DOHH2 (cell line): ENCODE measurements around the gene PTGFRN.

ENCODE experiments used
- H3F3A ChIP-seq: fragments of 200-600 bp; sonication (generic), shearing (Covaris generic); 2 replicates; pipeline ENCODE4 v1.6.0; 2016; ENCODE audit warnings: antibody characterized with exemption, mild to moderate bottlenecking; ENCODE audit not compliant: control insufficient read depth, insufficient read depth
- H3K27ac ChIP-seq: fragments of 200-600 bp; sonication (generic); 2 replicates; pipeline ENCODE4 v1.5.1; 2014; ENCODE audit warnings: low read depth, mild to moderate bottlenecking, low read length, moderate library complexity
- H3K27me3 ChIP-seq: fragments of 200-600 bp; sonication (generic); 2 replicates; pipeline ENCODE4 v1.6.1; 2014; ENCODE audit warnings: mild to moderate bottlenecking, low read length, mixed read lengths; ENCODE audit not compliant: control insufficient read depth
- H3K36me3 ChIP-seq: fragments of 200-600 bp; sonication (generic); 2 replicates; pipeline ENCODE4 v1.6.1; 2014; ENCODE audit warnings: mild to moderate bottlenecking, low read length, moderate library complexity, mixed read lengths; ENCODE audit not compliant: control insufficient read depth
- H3K4me1 ChIP-seq: fragments of 200-600 bp; sonication (generic); 2 replicates; pipeline ENCODE4 v1.6.1; 2014; ENCODE audit warnings: mild to moderate bottlenecking, low read length, mixed read lengths; ENCODE audit not compliant: control insufficient read depth
- H3K4me2 ChIP-seq: fragments of 200-600 bp; sonication (generic); 2 replicates; pipeline ENCODE4 v1.6.0; 2014; ENCODE audit warnings: mild to moderate bottlenecking, low read length, moderate library complexity
- H3K4me3 ChIP-seq: fragments of 200-600 bp; sonication (generic); 2 replicates; pipeline ENCODE4 v1.5.1; 2014; ENCODE audit warnings: mild to moderate bottlenecking, low read length, mixed read lengths
- H3K79me2 ChIP-seq: fragments of 200-600 bp; sonication (generic); 2 replicates; pipeline ENCODE4 v1.6.1; 2014; ENCODE audit warnings: mild to moderate bottlenecking, low read length, mixed read lengths; ENCODE audit not compliant: control insufficient read depth
- H3K9me2 ChIP-seq: fragments of 200-600 bp; sonication (generic); replicated peaks from 2 replicates; pipeline ENCODE4 v1.6.1; 2014; ENCODE audit warnings: mild to moderate bottlenecking, low read length, mixed read lengths; ENCODE audit not compliant: control insufficient read depth
- H3K9me3 ChIP-seq: fragments of 200-600 bp; sonication (generic); 2 replicates; pipeline ENCODE4 v1.6.1; 2014; ENCODE audit warnings: antibody characterized with exemption, low read length, mixed read lengths; ENCODE audit not compliant: control insufficient read depth, insufficient read depth
- H4K20me1 ChIP-seq: fragments of 200-600 bp; sonication (generic); 2 replicates; pipeline ENCODE4 v1.6.0; 2014; ENCODE audit warnings: low read depth, mild to moderate bottlenecking, antibody characterized with exemption, low read length, moderate library complexity; ENCODE audit not compliant: control insufficient read depth, insufficient read depth
- CTCF ChIP-seq: fragments of 200-600 bp; sonication (generic); IDR thresholded peaks from one replicate; pipeline ENCODE4 v1.5.1; 2014; ENCODE audit warnings: antibody characterized with exemption, mild to moderate bottlenecking, low read depth, low read length; ENCODE audit not compliant: poor library complexity, severe bottlenecking
- EZH2phosphoT487 ChIP-seq: fragments of 200-600 bp; sonication (generic); IDR thresholded peaks from 2 replicates; pipeline ENCODE4 v1.6.1; 2017; ENCODE audit warnings: borderline replicate concordance, mild to moderate bottlenecking, antibody characterized with exemption, low read length, moderate library complexity, mixed read lengths

The PTGFRN gene

GRCh38 chr1:116999596-116999995 is 89.9 kb downstream of the PTGFRN start:
- Histone ChIP-seq H3K36me3 (no peaks in the 10 kb centered on the region), H3K4me3 (no peak overlapping the region), H3K9me2 (no peaks in the 10 kb centered on the region), H3K79me2 (no peaks in the 10 kb centered on the region), H3K27ac (no peak overlapping the region), H3K4me2 (no peak overlapping the region), H3K27me3 (no peaks in the 10 kb centered on the region), H3K9me3 (no peaks in the 10 kb centered on the region), H3F3A (no peaks in the 10 kb centered on the region), H3K4me1 (no peaks in the 10 kb centered on the region), H4K20me1 (no peaks in the 10 kb centered on the region)
- TF ChIP-seq EZH2phosphoT487 = no peak

- Histone ChIP-seq H3K4me1 (no peaks in the 10 kb centered on the region), H3K4me2 (no peak overlapping the region), H3K27me3 (no peaks in the 10 kb centered on the region), H3K36me3 (no peaks in the 10 kb centered on the region), H3K9me3 (no peaks in the 10 kb centered on the region), H3K27ac (no peak overlapping the region), H4K20me1 (no peaks in the 10 kb centered on the region), H3K9me2 (no peaks in the 10 kb centered on the region), H3K4me3 (no peak overlapping the region), H3K79me2 (no peaks in the 10 kb centered on the region), H3F3A (no peaks in the 10 kb centered on the region)
- TF ChIP-seq CTCF (no peak), EZH2phosphoT487 (no peak)
Measured at GRCh38 chr1:117000142-117000541, 90.4 kb downstream of the PTGFRN start.

- H4K20me1 ChIP-seq = no peaks in the 10 kb centered on the region
- no peaks in the 10 kb centered on the region for H3K9me2 ChIP-seq
- H3K4me1 ChIP-seq = no peaks in the 10 kb centered on the region
- 0 out of 2 replicates have a peak, but pooled peaks cover 3% of the 10 kb centered on the region for H3K27me3 ChIP-seq
- H3K36me3 ChIP-seq = no peaks in the 10 kb centered on the region
- no peaks in the 10 kb centered on the region for H3K79me2 ChIP-seq
- H3K9me3 ChIP-seq = no peaks in the 10 kb centered on the region
- TF ChIP-seq CTCF (no peak), EZH2phosphoT487 (no peak)
- H3K27ac ChIP-seq = no peak within 1 kb of the TSS
- H3F3A ChIP-seq = no peaks in the 10 kb centered on the region
- no peak within 1 kb of the TSS for H3K4me3 ChIP-seq
- H3K4me2 ChIP-seq = no peak within 1 kb of the TSS
Measured at GRCh38 chr1:117001254-117001927, 91.7 kb downstream of the PTGFRN start, which contains the start of gene CD101. Gene CD101 (plus strand): TSS chr1:117001760. CDS start chr1:117001818, 58 bp downstream.

GRCh38 chr1:117003223-117003875 is 93.6 kb downstream of the PTGFRN start:
- no peak overlapping the region for H3K27ac ChIP-seq

More at GRCh38 chr1:117003223-117003875, 93.6 kb downstream of the PTGFRN start:
- no peaks in the 10 kb centered on the region for H3K9me2 ChIP-seq
- H3K4me2 ChIP-seq = no peak overlapping the region
- H3K4me3 ChIP-seq = no peak overlapping the region
- H3K36me3 ChIP-seq = no peaks in the 10 kb centered on the region
- H4K20me1 ChIP-seq = no peaks in the 10 kb centered on the region
- TF ChIP-seq EZH2phosphoT487 (no peak), CTCF (no peak)
- H3F3A ChIP-seq = no peaks in the 10 kb centered on the region
- peaks cover 3% of the 10 kb centered on the region; the same call in 1 of the 2 replicates for H3K27me3 ChIP-seq
- no peaks in the 10 kb centered on the region for H3K79me2 ChIP-seq
- H3K9me3 ChIP-seq = no peaks in the 10 kb centered on the region
- no peaks in the 10 kb centered on the region for H3K4me1 ChIP-seq
